ENCODE data around the gene RHOBTB3.
A peak's percentile ranks its signal among the peaks of the same experiment; 100 is the strongest.
"Not testable (repeated sequence)": the region's sequence is repeated elsewhere in the genome, so short reads cannot be mapped to it uniquely, and the experiment has no call there.

RHOBTB3 gene

DNA sequence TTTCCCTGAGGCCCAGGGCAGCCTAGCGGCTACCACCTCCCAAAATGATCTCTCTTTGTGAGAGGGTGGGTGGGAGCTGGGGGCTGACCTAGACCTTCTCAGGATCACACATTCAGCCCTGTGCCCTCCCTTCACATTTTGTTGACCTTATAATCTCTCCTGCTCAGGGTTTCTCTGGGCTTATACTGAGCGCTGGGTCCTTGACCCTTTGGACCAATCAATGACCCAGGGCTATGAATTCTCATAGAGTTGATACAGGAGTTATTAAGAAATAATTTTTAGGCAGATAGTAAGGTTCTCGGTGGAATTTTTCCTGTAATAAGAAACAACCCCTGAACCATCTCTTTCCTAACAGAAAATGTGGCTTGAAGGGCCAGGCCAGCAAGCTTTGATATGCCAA is 69.4 kb downstream of the RHOBTB3 start:
- DNase-seq (ENCODE audit: low read depth): no peak

DNA sequence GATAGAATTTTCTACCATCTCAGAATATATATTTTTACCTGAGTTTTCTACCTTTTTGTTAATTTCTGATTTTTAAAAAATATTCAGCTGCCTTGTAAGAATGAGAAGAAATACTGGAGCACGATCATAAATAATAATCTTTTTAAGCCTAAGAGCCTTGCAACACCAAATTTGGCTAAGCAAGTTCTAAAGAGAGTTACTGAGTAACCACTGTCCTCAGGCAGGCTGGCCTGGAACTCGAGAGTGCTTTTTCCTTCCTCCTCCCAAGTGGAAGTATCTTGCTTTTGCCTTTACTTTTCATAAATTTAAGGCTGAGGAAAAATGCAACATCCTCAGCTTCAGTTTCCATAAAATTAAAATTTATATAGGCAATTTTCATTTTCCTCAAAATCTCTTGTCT is 70.4 kb downstream of the RHOBTB3 start:
- DNase-seq (ENCODE audit: low read depth): no peak

DNA sequence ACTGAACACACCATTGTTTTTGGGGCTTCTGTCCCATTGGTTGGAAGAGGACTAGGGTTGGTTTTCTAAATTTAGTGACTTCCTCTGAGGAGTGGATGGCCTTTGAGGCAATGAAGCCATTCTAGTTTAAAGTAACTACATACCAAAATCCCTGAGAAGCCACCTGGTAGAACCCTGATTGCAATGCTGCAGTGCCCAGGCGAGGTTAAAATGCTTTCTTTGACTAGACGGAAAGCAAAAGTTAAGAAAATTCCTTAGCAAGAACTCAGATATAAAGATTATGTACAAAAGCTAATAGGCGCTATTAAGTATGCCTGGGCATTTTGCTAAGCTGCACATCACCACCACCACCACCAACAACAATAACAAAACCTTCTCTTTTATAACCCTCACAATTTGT is 70.8 kb downstream of the RHOBTB3 start:
- DNase-seq (ENCODE audit: low read depth): no peak

- no peak for DNase-seq (ENCODE audit: low read depth)
Measured at GRCh38 chr5:95803271-95804148, 72.4 kb downstream of the RHOBTB3 start.

- DNase-seq (ENCODE audit: low read depth): no peak
Measured at GRCh38 chr5:95804736-95805539, 73.8 kb downstream of the RHOBTB3 start.

GRCh38 chr5:95806687-95807086 is 75.6 kb downstream of the RHOBTB3 start:
- no peak for DNase-seq (ENCODE audit: low read depth)

GRCh38 chr5:95808013-95808685 is 77.0 kb downstream of the RHOBTB3 start:
- DNase-seq (ENCODE audit: low read depth): no peak

- DNase-seq (ENCODE audit: low read depth): peak; percentile 89
Measured at GRCh38 chr5:95808686-95809413, 77.7 kb downstream of the RHOBTB3 start.

DNA sequence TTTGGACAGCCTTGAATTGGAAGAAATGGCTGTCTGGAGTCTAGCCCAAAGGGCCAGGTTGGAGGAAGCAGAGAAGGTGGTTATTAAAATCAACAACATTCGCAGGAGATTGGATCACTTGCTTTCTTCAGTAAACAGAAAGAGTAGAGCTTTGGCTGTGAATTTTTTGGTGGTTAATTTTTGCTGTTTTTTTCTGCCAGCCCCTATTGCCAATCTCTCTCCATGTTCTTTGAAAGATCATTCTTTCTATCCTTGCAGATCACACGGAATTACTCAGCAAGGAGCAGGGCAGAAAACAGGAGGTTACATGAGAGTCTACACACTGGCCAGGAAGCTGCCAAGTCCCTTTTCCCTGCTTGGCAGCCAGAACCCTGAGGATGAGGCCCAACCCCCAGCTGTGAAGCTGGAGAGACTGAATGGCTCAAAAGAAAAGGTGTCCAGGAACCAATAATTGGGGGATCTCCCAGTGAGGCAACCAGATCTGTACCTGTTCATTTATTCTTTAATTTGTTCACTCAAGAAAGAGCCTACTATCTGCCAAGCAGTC is 78.4 kb downstream of the RHOBTB3 start:
- peak; percentile 59 for DNase-seq (ENCODE audit: low read depth)

GRCh38 chr5:95810305-95811125 is 79.4 kb downstream of the RHOBTB3 start:
- no peak for DNase-seq (ENCODE audit: low read depth)

- DNase-seq (ENCODE audit: low read depth): not testable (repeated sequence)
Measured at GRCh38 chr5:95811126-95811423, 79.9 kb downstream of the RHOBTB3 start.

DNA sequence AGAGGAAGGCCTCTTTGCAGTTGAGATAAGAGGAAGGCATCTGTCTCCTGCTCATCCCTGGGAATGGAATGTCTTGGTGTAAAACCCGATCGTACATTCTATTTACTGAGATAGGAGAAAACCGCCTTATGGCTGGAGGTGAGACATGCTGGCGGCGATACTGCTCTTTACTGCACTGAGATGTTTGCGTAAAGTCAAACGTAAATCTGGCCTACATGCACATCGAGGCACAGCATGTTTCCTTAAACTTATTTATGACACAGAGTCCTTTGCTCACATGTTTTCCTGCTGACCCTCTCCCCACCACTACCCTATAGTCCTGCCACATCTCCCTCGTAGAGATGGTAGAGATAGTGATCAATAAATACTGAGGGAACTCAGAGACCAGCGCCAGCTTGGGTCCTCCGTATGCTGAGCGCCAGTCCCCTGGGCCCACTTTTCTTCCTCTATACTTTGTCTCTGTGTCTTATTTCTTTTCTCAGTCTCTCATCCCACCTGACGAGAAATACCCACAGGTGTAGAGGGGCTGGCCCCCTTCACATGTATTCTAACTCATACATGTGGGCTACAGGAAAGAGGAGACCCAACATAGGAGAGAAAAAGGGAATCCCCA is 80.4 kb downstream of the RHOBTB3 start:
- DNase-seq (ENCODE audit: low read depth): not testable (repeated sequence)

DNA sequence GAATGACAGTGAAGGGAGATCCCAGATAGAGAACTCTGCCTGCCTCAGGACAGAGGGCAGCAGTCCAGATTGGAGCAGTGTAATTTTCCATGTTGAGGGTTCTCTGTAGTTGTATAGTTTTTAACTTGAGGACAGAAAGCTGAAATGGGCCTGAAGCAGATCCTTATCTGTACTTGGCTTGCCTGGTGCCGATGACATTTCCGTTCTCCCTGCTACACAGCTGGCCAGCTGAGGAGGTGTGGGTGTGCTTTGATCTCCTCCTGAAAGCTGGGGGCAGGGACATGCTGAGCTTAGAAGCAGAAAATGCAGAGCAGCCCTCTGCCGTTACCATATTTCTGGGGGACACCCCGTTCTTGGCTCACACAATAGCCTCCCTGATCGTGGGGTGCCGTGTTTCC is 80.9 kb downstream of the RHOBTB3 start:
- no peak for DNase-seq (ENCODE audit: low read depth)

DNA sequence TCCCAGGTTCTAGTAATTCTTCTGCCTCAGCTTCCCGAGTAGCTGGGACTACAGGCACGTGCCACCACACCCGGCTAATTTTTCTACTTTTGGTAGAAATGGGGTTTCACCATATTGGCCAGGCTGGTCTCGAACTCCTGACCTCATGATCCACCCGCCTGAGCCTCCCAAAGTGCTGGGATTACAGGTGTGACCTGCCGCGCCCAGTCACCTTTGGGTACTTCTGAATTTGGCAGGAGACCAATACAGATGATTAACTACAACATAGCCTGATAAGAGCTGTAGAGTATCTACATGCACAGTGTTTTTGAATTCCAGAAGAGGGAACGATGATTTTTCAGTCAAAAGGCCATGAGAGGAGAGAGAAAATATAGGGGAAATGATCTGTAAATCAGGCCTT is 81.9 kb downstream of the RHOBTB3 start:
- DNase-seq (ENCODE audit: low read depth): not testable (repeated sequence)

DNA sequence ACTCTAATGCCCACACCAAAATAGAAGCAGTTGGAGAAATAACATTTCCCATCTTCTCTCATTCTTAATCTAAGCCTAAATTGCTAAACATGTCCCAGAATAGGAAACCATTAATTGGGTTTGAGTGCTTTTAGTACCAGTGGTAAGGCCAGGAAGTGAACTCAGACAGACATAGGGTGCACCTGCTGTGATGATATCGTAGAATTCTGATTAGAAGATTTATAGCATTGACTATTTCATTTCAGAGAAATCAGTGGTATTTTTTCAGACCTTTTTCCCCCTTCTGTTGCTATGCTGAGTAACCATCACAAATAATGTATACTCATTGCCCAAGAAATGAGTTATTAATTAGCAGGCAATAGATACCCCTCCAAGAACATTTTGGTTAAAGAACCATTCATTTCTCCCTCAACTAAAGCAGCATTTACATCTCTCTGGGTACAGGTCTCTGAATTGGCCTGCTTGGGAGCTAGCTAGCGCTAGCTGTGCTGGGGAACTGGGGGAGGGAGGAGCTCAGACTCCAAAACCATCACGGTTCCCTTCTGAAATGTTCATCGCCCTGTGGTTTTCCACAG is 84.1 kb downstream of the RHOBTB3 start:
- no peak for DNase-seq (ENCODE audit: low read depth)

DNA sequence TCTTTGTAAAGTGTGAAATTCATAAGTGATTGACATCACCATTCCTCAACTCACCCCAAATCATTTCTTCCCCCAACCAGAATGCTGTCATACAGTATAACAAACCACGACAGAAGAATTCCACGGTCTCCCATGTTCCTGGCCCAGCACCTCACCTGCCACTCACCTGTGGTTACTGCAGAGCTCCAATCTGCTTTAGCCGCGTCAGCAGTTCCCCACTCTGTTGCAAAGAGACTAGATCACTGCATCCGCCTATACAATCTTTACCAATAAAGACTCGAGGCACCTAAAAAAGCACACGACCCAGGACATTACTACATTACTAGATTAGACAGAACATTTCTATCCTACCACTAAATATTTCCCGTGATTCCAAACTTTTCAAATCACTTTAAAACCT is 85.2 kb downstream of the RHOBTB3 start:
- no peak for DNase-seq (ENCODE audit: low read depth)

DNA sequence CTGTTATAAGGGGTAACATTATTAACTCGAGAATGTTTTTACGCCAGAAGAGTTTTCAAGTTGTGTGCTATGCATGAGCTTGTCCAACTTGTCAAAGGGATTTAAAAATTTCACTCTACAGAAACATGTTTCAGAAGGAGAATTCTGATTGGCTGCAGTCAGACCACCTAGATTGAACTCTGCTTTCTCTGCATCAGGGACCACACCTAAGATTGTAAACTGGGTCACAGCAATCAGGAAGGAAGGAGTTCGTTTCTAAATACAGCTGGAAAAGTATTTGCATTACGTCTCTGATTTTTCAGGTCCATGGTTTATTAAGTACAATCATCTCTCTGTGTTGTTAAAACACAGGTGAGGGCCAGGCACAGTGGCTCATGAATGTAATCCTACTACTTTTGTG is 85.6 kb downstream of the RHOBTB3 start:
- no peak for DNase-seq (ENCODE audit: low read depth)

- no peak for DNase-seq (ENCODE audit: low read depth)
Measured at GRCh38 chr5:95817430-95817829, 86.3 kb downstream of the RHOBTB3 start.

- no peak for DNase-seq (ENCODE audit: low read depth)
Measured at GRCh38 chr5:95818181-95819147, 87.3 kb downstream of the RHOBTB3 start.

Measured in fibroblast of the conjunctiva (primary cell).